Colonic mucosa (tissue), 4 donors: Measurements from ENCODE around the gene CFAP92. TPM values are rescaled to one million over a fixed set of nuclear protein-coding genes. Genes with fewer than 3 reads are reported as not detected.

Source experiments
- DNase-seq: peaks from one replicate; pipeline ENCODE4 v3.0.0-alpha.2; 2020
- H3K27ac ChIP-seq: fragments of 200-600 bp; one replicate; pipeline ENCODE4 v1.8.0; 2021
- H3K27me3 ChIP-seq: fragments of 200-600 bp; one replicate; pipeline ENCODE4 v1.8.0; 2021
- H3K36me3 ChIP-seq: fragments of 200-600 bp; one replicate; pipeline ENCODE4 v1.8.0; 2021
- H3K4me1 ChIP-seq: fragments of 200-600 bp; one replicate; pipeline ENCODE4 v1.8.0; 2021; ENCODE audit warnings: mild to moderate bottlenecking
- H3K4me3 ChIP-seq: fragments of 200-600 bp; one replicate; pipeline ENCODE4 v1.8.0; 2021
- H3K9ac ChIP-seq, 2 donors: one replicate each; pipeline ENCODE4 v1.7.0; 2013; ENCODE audit warnings: control low read depth in 2 of 2, low read depth in 2 of 2, low read length in 2 of 2
- H3K9me3 ChIP-seq: fragments of 200-600 bp; one replicate; pipeline ENCODE4 v1.8.0; 2021
- CTCF ChIP-seq: fragments of 200-600 bp; IDR thresholded peaks from one replicate; pipeline ENCODE4 v1.8.0; 2022; ENCODE audit warnings: antibody characterized with exemption, mild to moderate bottlenecking
- intact Hi-C: fragments of 100-400 bp; cut with DNase I; formaldehyde crosslinking; loops from one replicate; pipeline ENCODE4 v1.14.1; 2022
- total RNA-seq, 2 donors: library from RNA; stranded (reverse); fragmentation: NEBNext Ultra II Directional in 1 of 2; extraction: Animal tissue kit (Norgen Biotek cat#: 25700) in 1 of 2; gene quantifications; one replicate each; pipeline ENCODE4 v1.2.1, GENCODE V29; 2021
- donor health status: healthy.
- donor health status: DM: no; HTN: no; CAD: no.
- donor health status: DM: no; HTN: no; CAD: no.

CFAP92 gene
- total RNA-seq, 2 donors from 2014 or later: 0.77 to 1.2 TPM

- Histone ChIP-seq H3K4me3 (no peak overlapping the region), H3K27me3 (no peaks in the 10 kb centered on the region), H3K4me1 (no peaks in the 10 kb centered on the region), H3K9ac (no peak overlapping the region), H3K36me3 (no peaks in the 10 kb centered on the region), H3K9me3 (no peaks in the 10 kb centered on the region), H3K27ac (no peak overlapping the region)
- TF ChIP-seq CTCF: no peak
- DNase-seq: no peak
- intact Hi-C loops: no loop called here
Observed at GRCh38 chr3:128922804-128923459, 70.9 kb downstream of the CFAP92 start.

GRCh38 chr3:128919988-128920387 is 73.9 kb downstream of the CFAP92 start:
- no peak overlapping the region for H3K27ac ChIP-seq
- H3K9me3 ChIP-seq: no peaks in the 10 kb centered on the region
- DNase-seq: no peak

DNA sequence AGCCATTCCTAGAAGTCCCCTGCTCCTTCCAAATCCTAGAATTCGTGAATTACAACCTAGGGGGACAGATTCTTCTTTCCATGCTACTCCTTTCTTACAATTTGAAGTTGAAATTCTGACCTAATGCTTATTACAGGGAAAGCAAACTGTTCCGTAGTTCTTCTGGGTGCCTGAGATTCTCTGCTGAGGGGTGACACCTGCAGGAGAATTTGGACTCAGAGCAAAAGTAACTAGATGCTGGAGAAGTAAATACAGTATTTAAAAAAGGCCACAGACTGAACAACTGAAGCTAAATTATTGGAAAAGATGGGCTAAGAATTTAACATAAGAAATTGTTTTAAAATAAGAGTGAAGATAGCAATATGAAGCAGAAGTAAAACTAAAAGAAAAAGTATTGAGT is 76.6 kb downstream of the CFAP92 start:
- no peak for TF ChIP-seq CTCF
- DNase-seq: no peak
- H3K27ac ChIP-seq: no peak overlapping the region
- no peak overlapping the region for H3K9ac ChIP-seq
- no peaks in the 10 kb centered on the region for H3K9me3 ChIP-seq
- H3K4me1 ChIP-seq: no peaks in the 10 kb centered on the region
- no peak overlapping the region for H3K4me3 ChIP-seq
- H3K36me3 ChIP-seq: peaks cover 5% of the 10 kb centered on the region
- intact Hi-C loops: no loop called here
- no peaks in the 10 kb centered on the region for H3K27me3 ChIP-seq

More at GRCh38 chr3:128919988-128920387, 73.9 kb downstream of the CFAP92 start:
- no peaks in the 10 kb centered on the region for H3K36me3 ChIP-seq
- no peak overlapping the region for H3K9ac ChIP-seq
- TF ChIP-seq CTCF: no peak
- no peaks in the 10 kb centered on the region for H3K27me3 ChIP-seq
- no peaks in the 10 kb centered on the region for H3K4me1 ChIP-seq
- intact Hi-C loops: no loop called here
- H3K4me3 ChIP-seq: no peak overlapping the region

DNA sequence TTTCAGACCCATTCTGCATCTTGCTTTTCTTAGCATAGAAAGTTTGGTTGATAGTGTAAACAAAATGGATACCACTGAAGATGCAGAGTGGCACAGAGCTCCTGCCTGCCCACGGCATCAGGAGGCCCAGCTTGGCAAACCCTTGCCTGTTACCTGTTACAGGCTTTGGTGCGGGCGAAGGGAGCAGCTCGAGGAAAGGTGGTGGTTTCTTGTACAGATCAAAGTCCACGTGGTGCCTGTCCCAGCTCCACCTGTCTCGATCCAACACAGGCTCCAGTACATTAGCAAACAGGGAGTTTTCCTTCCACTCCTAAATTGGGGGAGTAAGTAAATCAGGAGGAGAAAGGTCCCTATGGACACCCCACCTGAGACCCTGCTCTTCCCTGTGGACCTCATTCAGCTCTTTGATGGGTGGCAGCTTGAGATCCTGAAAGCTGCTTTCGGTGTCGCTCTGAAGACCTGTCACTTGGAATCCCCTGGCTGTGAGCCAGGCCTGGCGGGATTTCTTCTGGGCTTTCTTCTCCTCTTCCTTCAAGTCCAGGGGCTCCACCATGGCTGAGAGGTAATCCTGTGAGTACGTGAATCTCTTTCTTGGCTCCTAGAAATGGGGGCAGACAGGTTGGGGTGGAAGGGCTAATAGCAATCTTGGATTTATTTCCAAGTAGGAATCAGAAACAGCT is 78.8 kb downstream of the CFAP92 start:
- H3K4me3 ChIP-seq: no peak overlapping the region
- no peak for TF ChIP-seq CTCF
- H3K9ac ChIP-seq: no peak overlapping the region
- H3K27ac ChIP-seq: no peak overlapping the region
- intact Hi-C loops: no loop called here
- peaks cover 9% of the 10 kb centered on the region for H3K36me3 ChIP-seq
- no peak for DNase-seq
- H3K4me1 ChIP-seq: no peaks in the 10 kb centered on the region
- H3K9me3 ChIP-seq: no peaks in the 10 kb centered on the region
- H3K27me3 ChIP-seq: no peaks in the 10 kb centered on the region

GRCh38 chr3:128911911-128912310 is 82.0 kb downstream of the CFAP92 start:
- Histone ChIP-seq H3K36me3 (peaks cover 9% of the 10 kb centered on the region), H3K9me3 (no peaks in the 10 kb centered on the region), H3K27me3 (no peaks in the 10 kb centered on the region), H3K4me1 (no peaks in the 10 kb centered on the region), H3K9ac (no peak overlapping the region), H3K27ac (no peak overlapping the region), H3K4me3 (no peak overlapping the region)
- intact Hi-C loops: no loop called here
- no peak for TF ChIP-seq CTCF
- no peak for DNase-seq
